SK-N-MC (cell line): ENCODE results near the gene USP40.

ENCODE experiments used
- EZH2 ChIP-seq: fragments of 200-600 bp; sonication (generic); IDR thresholded peaks from one replicate; pipeline ENCODE4 v1.6.1; 2017; ENCODE audit warnings: antibody characterized with exemption
- FOXP2 ChIP-seq: optimal IDR thresholded peaks from 2 replicates; pipeline ENCODE3; 2011; ENCODE audit warnings: mild to moderate bottlenecking, moderate library complexity; ENCODE audit not compliant: insufficient read depth; ENCODE audit errors: extremely low read length, control extremely low read depth
- POLR2AphosphoS5 ChIP-seq: IDR thresholded peaks from 2 replicates; pipeline ENCODE4 v1.6.1; 2012; ENCODE audit warnings: mild to moderate bottlenecking, low read depth, low read length, borderline replicate concordance

- TF ChIP-seq FOXP2 (no peak), EZH2 (no peak), POLR2AphosphoS5 (no peak)
Observed at GRCh38 chr2:233451950-233452349, 114.6 kb downstream of the USP40 start.
